Prostate gland (tissue), 2 donors: ENCODE data around the gene HDHD3.

ENCODE experiments used
- CTCF ChIP-seq, 4 experiments: fragments of 200-600 bp in 2 of 4; fragments of 450-650 bp in 2 of 4; sonication (generic) in 2 of 4; IDR thresholded peaks; 1 replicate in 3 of 4; 2 replicates in 1 of 4; pipeline ENCODE4 v1.5.1; 2016 to 2019; ENCODE audit warnings: antibody characterized with exemption in 4 of 4, mild to moderate bottlenecking in 2 of 4, moderate library complexity in 2 of 4
- POLR2A ChIP-seq: fragments of 450-650 bp; IDR thresholded peaks from one replicate; pipeline ENCODE4 v1.6.1; 2016; ENCODE audit warnings: antibody characterized with exemption, mild to moderate bottlenecking

DNA sequence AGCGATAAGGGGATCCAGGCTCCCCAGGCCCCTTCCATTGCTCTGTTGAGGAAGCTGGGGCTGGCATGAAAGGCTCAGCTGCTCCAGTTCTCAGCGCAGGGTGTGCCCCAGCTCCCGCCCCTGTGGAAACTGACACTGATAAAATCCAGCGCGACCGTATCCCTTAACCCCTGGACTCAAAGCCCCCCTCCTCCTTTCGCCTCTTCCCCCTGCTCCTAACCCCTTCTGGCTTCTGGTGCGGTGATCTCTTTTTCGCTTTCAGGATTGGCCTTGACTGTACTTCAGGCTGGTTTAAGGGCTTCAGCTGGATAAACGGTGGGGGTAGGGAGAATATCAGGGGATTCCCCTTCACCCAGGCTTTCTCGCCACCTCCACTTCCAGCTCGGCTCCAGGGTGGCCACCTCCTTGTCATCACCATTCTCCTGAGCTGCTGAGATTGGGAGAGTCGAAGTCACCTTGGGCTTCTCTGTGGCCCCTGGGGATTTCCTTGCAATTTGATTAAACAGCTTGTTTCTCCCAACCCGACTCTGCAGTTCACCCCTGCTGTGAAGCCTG lies 26.6 kb downstream of the HDHD3 start:
- no peak for TF ChIP-seq CTCF (IDR thresholded peaks at IDR 0.05)
- TF ChIP-seq POLR2A: no peak
